T-cell (primary cell): ENCODE data around the gene NPR2. TPM values are rescaled to one million over a fixed set of nuclear protein-coding genes. Genes with fewer than 3 reads are reported as not detected.

Experiments
- ATAC-seq, 4 experiments: fragments of 200-7000 bp in 3 of 4; fragments of 150-1000 bp in 1 of 4; cut with Tn5 transposase; replicated peaks in 1 of 4; 1 replicate in 3 of 4; 2 replicates in 1 of 4; pipeline ENCODE4 v1.10.0; 2021; ENCODE audit warnings: moderate library complexity in 3 of 4, mild to moderate bottlenecking in 2 of 4, moderate number of reproducible peaks in 1 of 4
- CTCF ChIA-PET, 2 donors: fragments of 300-600 bp; sonication (Branson Sonifier 250); formaldehyde crosslinking; loops; one replicate each; lab custom pipeline; 2022; ENCODE audit warnings: antibody characterized with exemption in 2 of 2; lab: Charles Lee
- POLR2A ChIA-PET, 2 donors: fragments of 300-600 bp; sonication (Branson Sonifier 250); formaldehyde crosslinking; loops; one replicate each; lab custom pipeline; 2022; ENCODE audit warnings: antibody characterized with exemption in 2 of 2; lab: Charles Lee
- DNase-seq, 35 experiments: peaks; one replicate each; pipeline versions ENCODE4 v3.0.0 to v3.0.0-alpha.2; 2013 to 2023
- H3K27ac ChIP-seq: one replicate; pipeline ENCODE4 v1.5.1; 2013; ENCODE audit warnings: low read length
- H3K27me3 ChIP-seq, 2 experiments: replicated peaks in 1 of 2; 1 replicate in 1 of 2; 2 replicates in 1 of 2; pipeline versions ENCODE4 v1.6.1 to v1.7.0; 2013; ENCODE audit warnings: low read length in 1 of 2, mixed read lengths in 1 of 2; ENCODE audit not compliant: control insufficient read depth in 2 of 2, insufficient read depth in 2 of 2; ENCODE audit errors: extremely low read depth in 1 of 2
- H3K36me3 ChIP-seq, 2 donors: 1 replicate in 1 of 2; 2 replicates in 1 of 2; pipeline versions ENCODE4 v1.6.1 to v1.7.0; 2013; ENCODE audit warnings: low read length in 1 of 2; ENCODE audit not compliant: control insufficient read depth in 2 of 2, insufficient read depth in 1 of 2; ENCODE audit errors: extremely low read depth in 1 of 2
- H3K4me1 ChIP-seq, 2 experiments: 1 replicate in 1 of 2; 2 replicates in 1 of 2; pipeline versions ENCODE4 v1.6.1 to v1.7.0; 2013; ENCODE audit warnings: low read length in 2 of 2, mixed read lengths in 1 of 2; ENCODE audit not compliant: insufficient read depth in 2 of 2, control insufficient read depth in 1 of 2; ENCODE audit errors: extremely low read depth in 1 of 2
- H3K4me3 ChIP-seq, 2 donors: 1 replicate in 1 of 2; 2 replicates in 1 of 2; pipeline versions ENCODE4 v1.5.1 to v1.7.0; 2013; ENCODE audit warnings: mild to moderate bottlenecking in 2 of 2, low read length in 1 of 2, moderate library complexity in 1 of 2; ENCODE audit not compliant: control insufficient read depth in 1 of 2; ENCODE audit errors: extremely low read depth in 1 of 2
- H3K9me3 ChIP-seq: 2 replicates; pipeline ENCODE4 v1.7.0; 2013
- H3K27ac Mint-ChIP-seq, 2 donors: one replicate each; pipeline ENCODE4 v1.8.0; 2020 to 2021; ENCODE audit warnings: mild to moderate bottlenecking in 2 of 2, mixed read lengths in 2 of 2
- H3K27me3 Mint-ChIP-seq, 2 donors: one replicate each; pipeline ENCODE4 v1.8.0; 2021 to 2022; ENCODE audit warnings: mixed read lengths in 2 of 2
- H3K36me3 Mint-ChIP-seq: one replicate; pipeline ENCODE4 v1.8.0; 2021; ENCODE audit warnings: mixed read lengths
- H3K4me1 Mint-ChIP-seq, 3 donors: one replicate each; pipeline ENCODE4 v1.8.0; 2020 to 2022; ENCODE audit warnings: mixed read lengths in 3 of 3, mild to moderate bottlenecking in 1 of 3
- H3K4me3 Mint-ChIP-seq, 3 donors: one replicate each; pipeline ENCODE4 v1.8.0; 2020 to 2022; ENCODE audit warnings: mild to moderate bottlenecking in 3 of 3, mixed read lengths in 3 of 3, moderate library complexity in 3 of 3
- H3K9me3 Mint-ChIP-seq, 3 donors: one replicate each; pipeline ENCODE4 v1.8.0; 2020 to 2022; ENCODE audit warnings: mixed read lengths in 3 of 3
- WGBS: methylation state at CpG from one replicate; pipeline ENCODE4 v1.1.5; 2013; ENCODE audit warnings: missing lambda C conversion rate; ENCODE audit not compliant: insufficient coverage; 5-methylcytosine and 5-hydroxymethylcytosine counted together
- total RNA-seq, 35 experiments: library from RNA in 6 of 35; stranded (reverse) in 6 of 35; fragments of 120-200 nt in 1 of 35; gene quantifications; one replicate each; pipeline versions ENCODE4 v1.2.1 to v1.2.4 and lab custom pipeline; 2013 to 2026

NPR2 gene
- 10 to 100 TPM in 3 of 5 donors, 1 to 10 TPM in 2; 5.9 to 10.9 (median 10.5) TPM for total RNA-seq
- 4.5 TPM for total RNA-seq (2013)
- total RNA-seq (lab: John Stamatoyannopoulos, UW) = 1.9 to 12.1 (median 5.5) reads per million in 29 experiments

GRCh38 chr9:35791297-35791921 lies at the start of gene NPR2:
NPR2 (plus strand) TSS chr9:35791591; CDS start chr9:35792409, 818 bp downstream.
- no peak within 1 kb of the TSS for H3K27ac Mint-ChIP-seq
- H3K27me3 Mint-ChIP-seq = no peaks in the 10 kb centered on the region
- H3K4me1 ChIP-seq = peaks cover 0 to 3% of the 10 kb centered on the region in 2 experiments
- no peaks in the 10 kb centered on the region for H3K9me3 ChIP-seq
- no peaks in the 10 kb centered on the region for H3K27me3 ChIP-seq
- DNase-seq (no peak), ATAC-seq (no peak)
- peaks cover 11 to 14% of the 10 kb centered on the region in 2 donors for H3K36me3 ChIP-seq
- no peak within 1 kb of the TSS for H3K4me3 ChIP-seq
- peaks cover 0 to 14% (median 13%) of the 10 kb centered on the region in 3 donors for H3K4me1 Mint-ChIP-seq
- H3K4me3 Mint-ChIP-seq = no peak within 1 kb of the TSS
- peaks cover 15% of the 10 kb centered on the region for H3K36me3 Mint-ChIP-seq
- 81% methylated on average over 27 of the region's 64 CpGs for WGBS
- ChIA-PET POLR2A (no interaction called here), CTCF (interaction anchor here (0.6 to 1.1 kb wide), 4 partner anchors 21 to 134 kb away, joined by 3 to 4 read pairs (median 3); partner anchors contain the start of genes RMRP (in 1 of the 2) and SPAG8 (in 1 of the 2))
- no peaks in the 10 kb centered on the region for H3K9me3 Mint-ChIP-seq
- H3K27ac ChIP-seq = no peak within 1 kb of the TSS

GRCh38 chr9:35741740-35742139 lies 49.7 kb upstream of the NPR2 start:
- Mint-ChIP-seq H3K36me3 (peaks cover 61% of the 10 kb centered on the region), H3K9me3 (no peaks in the 10 kb centered on the region), H3K27ac (peak overlapping the region; percentile 36 to 64), H3K27me3 (no peaks in the 10 kb centered on the region), H3K4me1 (peaks cover 36 to 38% (median 37%) of the 10 kb centered on the region in 3 donors), H3K4me3 (no peak overlapping the region)
- no peaks in the 10 kb centered on the region for H3K27me3 ChIP-seq
- ChIA-PET CTCF (interaction anchor here (0.6 to 0.7 kb wide), 2 partner anchors 51 to 690 kb away, joined by 3 to 5 read pairs; no protein-coding TSS in a partner anchor), POLR2A (interaction anchor here in 1 of 2 donors (0.6 to 0.7 kb wide), 2 partner anchors 74 to 85 kb away, joined by 3 to 5 read pairs; no protein-coding TSS in a partner anchor)
- H3K27ac ChIP-seq = no peak overlapping the region
- peaks cover 15 to 69% of the 10 kb centered on the region in 2 donors for H3K36me3 ChIP-seq
- peaks cover 3 to 19% of the 10 kb centered on the region in 2 experiments for H3K4me1 ChIP-seq
- no peaks in the 10 kb centered on the region for H3K9me3 ChIP-seq
- no peak overlapping the region for H3K4me3 ChIP-seq
- ATAC-seq (peak in 2 of 4 experiments; percentile 30 to 32), DNase-seq (peak in 1 of 35 experiments; percentile 27)
- WGBS = 41% methylated on average over 7 of the region's 7 CpGs

GRCh38 chr9:35743452-35743851 lies 47.9 kb upstream of the NPR2 start:
- no peaks in the 10 kb centered on the region for H3K27me3 ChIP-seq
- H3K9me3 ChIP-seq = no peaks in the 10 kb centered on the region
- ATAC-seq = no peak
- peaks cover 16 to 36% of the 10 kb centered on the region in 2 experiments for H3K4me1 ChIP-seq
- no peaks in the 10 kb centered on the region for H3K9me3 Mint-ChIP-seq
- DNase-seq = no peak
- H3K36me3 ChIP-seq = peaks cover 7 to 52% of the 10 kb centered on the region in 2 donors
- no peak overlapping the region for H3K4me3 ChIP-seq
- no peak overlapping the region for H3K4me3 Mint-ChIP-seq
- peaks cover 51% of the 10 kb centered on the region for H3K36me3 Mint-ChIP-seq
- CTCF ChIA-PET = interaction anchor here (0.6 to 1.1 kb wide), 4 partner anchors 13 to 81 kb away, joined by 3 read pairs; partner anchors contain the start of gene ARHGEF39 (in 1 of the 2)
- H3K4me1 Mint-ChIP-seq = peaks cover 52 to 54% (median 54%) of the 10 kb centered on the region in 3 donors
- H3K27me3 Mint-ChIP-seq = no peaks in the 10 kb centered on the region
- H3K27ac Mint-ChIP-seq = peak overlapping the region in 1 of 2 donors; percentile 41
- POLR2A ChIA-PET = no interaction called here
- H3K27ac ChIP-seq = no peak overlapping the region
- WGBS = 100% methylated on average over 1 of the region's 2 CpGs

- ChIA-PET CTCF (interaction anchor here (0.6 to 1.6 kb wide), 4 partner anchors 13 to 80 kb away, joined by 3 to 4 read pairs (median 3); no protein-coding TSS in a partner anchor), POLR2A (no interaction called here)
- no CpG with 5 or more reads among the region's 8 CpGs for WGBS
- Mint-ChIP-seq H3K27me3 (no peaks in the 10 kb centered on the region), H3K27ac (no peak overlapping the region), H3K9me3 (no peaks in the 10 kb centered on the region), H3K4me3 (no peak overlapping the region), H3K4me1 (peaks cover 52 to 55% (median 54%) of the 10 kb centered on the region in 3 donors), H3K36me3 (peaks cover 46% of the 10 kb centered on the region)
- Histone ChIP-seq H3K4me3 (no peak overlapping the region), H3K27me3 (no peaks in the 10 kb centered on the region), H3K27ac (no peak overlapping the region), H3K4me1 (peaks cover 16 to 38% of the 10 kb centered on the region in 2 experiments), H3K36me3 (peaks cover 7 to 47% of the 10 kb centered on the region in 2 donors), H3K9me3 (no peaks in the 10 kb centered on the region)
- ATAC-seq = no peak
- DNase-seq = no peak
Measured at GRCh38 chr9:35743880-35744518, 47.4 kb upstream of the NPR2 start.

GRCh38 chr9:35745569-35745968 lies 45.8 kb upstream of the NPR2 start:
- Histone ChIP-seq H3K4me3 (no peak overlapping the region), H3K27ac (no peak overlapping the region), H3K27me3 (no peaks in the 10 kb centered on the region), H3K36me3 (peaks cover 2 to 33% of the 10 kb centered on the region in 2 donors), H3K4me1 (peaks cover 19 to 50% of the 10 kb centered on the region in 2 experiments), H3K9me3 (no peaks in the 10 kb centered on the region)
- no peaks in the 10 kb centered on the region for H3K9me3 Mint-ChIP-seq
- no peak for DNase-seq
- WGBS = 63% methylated on average over 1 of the region's 1 CpG
- H3K4me1 Mint-ChIP-seq = peaks cover 62 to 65% (median 63%) of the 10 kb centered on the region in 3 donors
- ChIA-PET POLR2A (interaction anchor here in 1 of 2 donors (0.6 kb wide), 1 partner anchor 207 kb away, joined by 5 read pairs; no protein-coding TSS in a partner anchor), CTCF (interaction anchor here in 1 of 2 donors (0.7 to 1.7 kb wide), 4 partner anchors 15 to 100 kb away, joined by 4 to 5 read pairs (median 4); no protein-coding TSS in a partner anchor)
- H3K4me3 Mint-ChIP-seq = peak overlapping the region in 1 of 3 donors; percentile 49
- ATAC-seq = no peak
- H3K27me3 Mint-ChIP-seq = no peaks in the 10 kb centered on the region
- peaks cover 32% of the 10 kb centered on the region for H3K36me3 Mint-ChIP-seq
- H3K27ac Mint-ChIP-seq = peak overlapping the region; percentile 45 to 47

GRCh38 chr9:35746583-35746982 lies 44.8 kb upstream of the NPR2 start:
- POLR2A ChIA-PET = no interaction called here

More at GRCh38 chr9:35746583-35746982, 44.8 kb upstream of the NPR2 start:
- Histone ChIP-seq H3K27me3 (no peaks in the 10 kb centered on the region), H3K4me1 (peaks cover 19 to 50% of the 10 kb centered on the region in 2 experiments), H3K4me3 (no peak overlapping the region), H3K9me3 (no peaks in the 10 kb centered on the region), H3K36me3 (peaks cover 0 to 38% of the 10 kb centered on the region in 2 donors), H3K27ac (no peak overlapping the region)
- H3K4me3 Mint-ChIP-seq = peak overlapping the region in 2 of 3 donors; percentile 26 to 91
- no peak for DNase-seq
- CTCF ChIA-PET = interaction anchor here (1.7 to 4.2 kb wide), 3 partner anchors 9 to 18 kb away, joined by 4 to 49 read pairs (median 13); no protein-coding TSS in a partner anchor
- H3K9me3 Mint-ChIP-seq = no peaks in the 10 kb centered on the region
- H3K27ac Mint-ChIP-seq = peak overlapping the region in 1 of 2 donors; percentile 44
- 100% methylated on average over 2 of the region's 3 CpGs for WGBS
- ATAC-seq = no peak
- H3K4me1 Mint-ChIP-seq = peaks cover 59 to 68% (median 65%) of the 10 kb centered on the region in 3 donors
- H3K36me3 Mint-ChIP-seq = peaks cover 34% of the 10 kb centered on the region
- no peaks in the 10 kb centered on the region for H3K27me3 Mint-ChIP-seq
